Stimulated activated CD4-positive, alpha-beta T cell treated with anti-CD3 and anti-CD28 coated beads, TNF-alpha, amount 100 ng/mL, for 48 hours (primary cell): ENCODE results near the gene MPV17.

Experiments
- DNase-seq, 3 donors: peaks; one replicate each; pipeline ENCODE4 v3.0.0-alpha.2; 2020; ENCODE audit warnings: low read depth in 3 of 3

Gene MPV17

DNA sequence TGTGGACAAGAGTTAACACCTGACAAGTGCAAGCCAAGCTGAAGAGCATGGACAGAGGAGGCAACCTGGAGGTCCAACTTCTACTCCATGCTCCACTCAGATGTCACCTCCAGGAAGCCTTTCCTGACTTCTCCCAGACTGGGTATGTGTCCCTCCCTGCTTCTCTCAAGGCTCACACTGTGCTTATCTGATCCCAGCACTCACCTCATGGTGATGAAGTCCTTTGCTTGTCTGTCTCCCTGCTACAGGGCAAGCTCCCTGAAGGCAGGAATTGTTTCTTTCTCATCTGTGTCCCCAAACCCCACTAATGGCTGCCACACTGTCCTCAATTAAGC is 57.4 kb downstream of the MPV17 start:
- no peak for DNase-seq

DNA sequence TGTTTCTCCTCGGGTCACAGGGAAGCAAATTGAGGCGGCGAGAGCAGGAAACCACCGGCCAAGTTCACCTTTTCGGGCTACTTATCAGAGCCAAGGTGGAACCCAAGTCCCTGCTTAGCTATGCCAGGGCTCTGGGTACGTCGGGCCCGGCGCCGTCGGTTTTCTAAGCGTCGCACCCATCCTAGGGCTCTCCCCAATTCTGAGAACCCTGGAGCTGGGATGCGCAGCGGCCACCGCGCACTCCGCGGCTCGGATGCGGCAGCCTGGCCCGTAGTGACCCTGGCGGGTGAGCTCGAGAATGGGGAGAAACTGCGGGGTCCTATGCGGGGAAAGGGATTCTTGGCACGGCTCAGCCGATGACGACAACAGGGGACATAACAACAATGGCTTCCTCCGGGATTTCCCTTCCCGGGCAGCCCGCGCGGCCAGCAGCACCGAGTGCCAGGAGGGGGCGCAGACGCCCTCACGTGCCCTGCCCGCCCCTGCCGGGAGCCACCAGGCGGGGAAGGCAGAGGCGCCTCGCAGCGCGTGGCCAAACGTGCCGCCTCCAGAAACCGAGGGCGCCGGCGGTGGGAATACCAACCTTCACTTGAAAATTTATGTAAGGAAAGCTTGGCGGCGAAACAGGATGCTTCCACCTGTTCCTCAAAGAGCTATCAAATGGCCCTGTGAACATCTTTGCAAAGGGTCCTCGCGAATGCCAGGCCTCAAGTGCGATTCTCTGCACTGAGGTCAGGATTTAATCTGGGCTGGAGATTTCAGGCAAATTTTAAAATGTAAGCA is 58.0 kb downstream of the MPV17 start:
- DNase-seq, result peak in 2 of 3 donors; percentile 26 to 30

DNA sequence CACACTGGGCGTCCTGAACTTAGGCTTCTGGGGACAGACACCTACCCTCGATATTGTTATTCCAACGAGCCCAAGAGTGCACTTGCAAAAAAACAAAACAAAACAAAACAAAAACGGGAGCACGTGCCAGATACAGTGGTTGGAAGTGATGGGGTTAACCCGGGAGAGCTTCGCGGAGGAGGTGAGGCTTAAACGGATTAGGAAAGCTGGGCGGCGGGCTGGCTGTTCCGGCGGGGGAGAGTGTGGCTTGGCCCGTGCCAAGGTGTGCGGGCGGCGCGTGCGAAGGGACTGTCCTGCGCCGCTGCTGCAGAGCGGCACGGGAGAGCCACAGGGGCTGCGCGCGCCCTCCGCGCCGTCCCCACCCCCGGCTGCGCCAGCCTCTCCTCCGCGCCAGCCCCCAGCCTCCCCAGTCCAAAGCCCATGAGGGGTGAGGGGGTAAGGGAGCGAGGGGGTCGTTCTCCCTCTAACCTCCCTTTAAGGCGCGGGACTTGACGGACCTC is 58.6 kb downstream of the MPV17 start:
- DNase-seq, result no peak

DNA sequence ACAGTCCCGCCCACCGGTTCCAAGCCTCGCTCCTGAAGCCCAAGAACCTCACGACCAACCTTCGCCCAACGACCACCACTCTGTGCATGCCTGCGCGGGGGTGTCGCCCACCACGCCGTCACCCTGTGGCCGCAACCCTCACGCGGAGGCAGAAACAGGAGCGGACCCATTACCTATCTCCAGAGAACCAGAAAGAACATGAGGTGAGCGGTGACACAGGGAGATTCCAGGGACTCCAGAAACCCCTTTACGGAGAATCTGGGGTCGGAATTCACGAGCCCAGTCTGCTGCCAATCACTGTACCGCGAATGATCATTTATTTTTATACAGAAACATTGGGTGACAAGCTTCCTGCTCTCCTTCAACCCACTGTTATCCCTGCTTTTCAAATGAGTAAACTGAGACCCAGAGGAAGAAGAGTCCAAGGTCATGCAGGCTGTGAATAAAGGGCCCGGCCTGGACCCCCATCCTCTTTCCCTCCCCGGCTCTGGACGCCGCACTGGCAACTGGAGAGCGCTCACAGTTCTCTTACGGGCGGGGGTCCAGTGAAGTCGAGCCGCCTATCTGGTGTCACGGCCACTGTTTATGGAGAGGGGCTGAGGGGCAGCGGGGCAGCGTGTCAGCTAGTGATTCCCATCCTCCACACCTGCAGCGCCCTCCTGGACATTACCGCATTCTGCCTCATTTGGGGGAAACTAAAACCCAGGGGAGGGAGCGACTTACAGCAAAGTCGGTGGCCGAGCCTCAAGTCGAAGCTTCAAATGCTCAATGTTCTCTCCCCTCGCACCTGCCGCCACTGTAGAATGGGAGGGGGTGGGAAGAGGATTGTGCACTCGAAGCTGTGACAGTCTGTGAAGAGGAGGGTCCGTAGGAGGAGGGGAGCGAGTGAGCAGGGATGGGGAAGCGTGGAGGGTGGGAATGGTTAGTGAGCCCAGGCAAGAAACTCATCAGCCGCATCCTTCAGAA is 59.3 kb downstream of the MPV17 start:
- no peak for DNase-seq

DNA sequence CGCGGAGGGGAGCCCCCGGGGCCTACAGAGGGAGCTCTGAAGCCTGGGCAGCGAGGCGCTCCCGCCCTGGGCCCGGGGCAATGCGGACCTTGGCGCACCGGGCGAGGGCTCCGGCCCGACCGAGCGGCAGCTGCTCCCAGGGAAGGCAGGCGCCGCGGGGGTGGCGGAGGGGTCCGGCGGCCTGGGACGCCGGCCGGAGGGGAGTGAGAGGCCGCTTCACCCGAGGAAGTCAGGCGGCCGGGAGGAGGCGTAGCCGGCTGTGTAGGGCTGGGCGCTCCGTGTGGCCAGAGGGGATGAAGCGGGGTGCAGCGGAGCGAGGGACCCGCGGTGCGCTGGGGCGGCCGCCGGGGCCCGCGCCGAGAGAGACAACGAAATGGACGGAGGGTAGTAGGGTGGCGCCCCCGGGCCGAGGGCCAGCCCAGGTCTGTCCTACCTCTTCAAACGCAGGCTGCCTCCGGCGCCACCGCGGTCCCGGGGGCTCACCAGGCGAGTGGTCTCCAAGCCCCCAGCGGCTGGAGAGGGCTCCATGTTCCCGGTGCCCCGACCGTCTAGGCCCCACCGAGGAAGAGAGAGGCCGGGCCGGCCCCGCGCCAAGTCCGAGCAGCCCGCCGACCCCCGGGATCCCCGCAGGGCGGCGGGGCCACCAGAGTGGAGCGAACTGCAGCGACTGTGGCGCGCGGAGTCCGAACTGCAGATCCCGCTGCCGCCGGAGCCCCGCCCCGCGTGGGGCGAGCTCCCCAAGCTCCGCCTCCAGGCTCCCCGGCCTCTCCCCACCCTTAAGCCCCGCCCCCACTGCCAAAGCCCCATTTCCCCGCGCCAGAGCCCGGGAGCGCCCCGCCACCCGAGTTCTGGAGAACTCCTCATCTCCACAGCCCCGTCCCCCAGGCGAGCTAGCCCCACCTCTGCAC is 60.3 kb downstream of the MPV17 start, which contains the start of gene SLC30A3:
SLC30A3 (minus strand) TSS at position 669 of the 908 bp plus-strand sequence; CDS start at position 528, 141 bp downstream.
- peak; percentile 52 to 80 (median 56) for DNase-seq

DNA sequence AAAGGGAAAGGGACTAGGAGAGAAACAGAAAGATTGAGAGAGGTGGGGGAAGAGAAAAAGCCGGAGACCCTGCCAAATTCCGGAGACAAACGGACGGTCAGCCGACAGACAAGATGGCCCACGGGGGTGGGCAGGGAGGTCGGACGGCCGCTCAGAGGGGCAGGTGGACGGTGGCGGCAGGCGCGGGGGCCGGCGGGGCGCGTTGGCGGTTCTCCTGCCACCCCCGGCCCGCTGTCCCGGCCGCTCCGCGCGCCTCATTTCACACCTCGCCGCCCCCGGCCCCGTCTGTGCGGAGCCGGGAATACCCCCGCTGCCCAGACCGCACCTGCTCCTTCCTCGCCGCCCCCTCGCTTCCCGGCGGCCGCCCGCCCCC is 61.0 kb downstream of the MPV17 start:
- no peak for DNase-seq

DNA sequence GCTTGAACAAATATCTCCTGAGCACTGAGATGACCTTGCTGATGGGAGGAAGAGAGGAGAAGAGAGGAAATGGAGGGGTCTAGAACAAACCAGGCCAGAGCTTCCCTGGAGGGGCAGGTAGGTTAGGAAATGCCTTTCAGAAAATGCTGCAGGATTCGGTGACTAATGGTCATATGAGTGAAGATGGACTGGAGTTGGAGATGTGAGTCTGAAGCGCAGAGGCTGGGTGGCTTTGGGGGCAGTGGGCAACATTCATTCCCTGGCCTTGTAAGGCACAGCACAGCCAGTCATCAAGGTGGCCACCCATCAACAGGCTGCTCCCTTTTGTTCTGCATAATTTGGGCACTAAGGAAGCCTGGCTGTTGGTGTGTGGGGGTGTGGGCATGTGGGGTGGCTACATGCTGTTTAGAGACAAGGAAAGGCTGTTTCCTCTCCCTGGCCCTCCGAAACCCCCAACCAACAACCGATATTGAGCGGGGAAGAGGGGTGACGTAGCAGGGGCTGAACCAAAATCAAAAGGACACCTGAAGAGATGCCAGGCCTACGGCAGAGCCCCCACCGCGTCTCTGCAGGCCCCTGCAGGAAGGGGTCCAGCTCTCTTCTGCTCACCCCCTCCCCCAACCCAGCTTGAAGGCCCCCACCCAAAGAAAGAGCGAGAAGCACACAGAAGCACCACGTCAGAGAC is 61.5 kb downstream of the MPV17 start:
- DNase-seq, result no peak
